IPS DF 6.9 (cell line): ENCODE results near the gene ROBO1.

Source experiments
- DNase-seq: peaks from one replicate; pipeline ENCODE4 v3.0.0-alpha.2; 2013; ENCODE audit warnings: low read depth, low spot score
- H3K27ac ChIP-seq: one replicate; pipeline ENCODE4 v1.5.1; 2013; ENCODE audit warnings: low read length, control low read depth
- H3K27me3 ChIP-seq: 2 replicates; pipeline ENCODE4 v1.6.1; 2013; ENCODE audit warnings: mild to moderate bottlenecking, low read length; ENCODE audit not compliant: control insufficient read depth, insufficient read depth
- H3K36me3 ChIP-seq: 2 replicates; pipeline ENCODE4 v1.6.1; 2013; ENCODE audit warnings: low read length; ENCODE audit not compliant: control insufficient read depth, insufficient read depth
- H3K4me1 ChIP-seq: 2 replicates; pipeline ENCODE4 v1.6.1; 2013; ENCODE audit warnings: low read length; ENCODE audit not compliant: control insufficient read depth, insufficient read depth
- H3K4me3 ChIP-seq: 2 replicates; pipeline ENCODE4 v1.5.1; 2013; ENCODE audit warnings: mild to moderate bottlenecking, low read length
- H3K9me3 ChIP-seq: 2 replicates; pipeline ENCODE4 v1.6.1; 2013; ENCODE audit warnings: low read length, inconsistent platforms; ENCODE audit not compliant: control insufficient read depth, insufficient read depth
- WGBS: extraction: QIAGEN DNeasy Blood & Tissue Kit; methylation state at CpG from one replicate; pipeline ENCODE4 v1.1.7; 2013; ENCODE audit warnings: mixed read lengths, missing lambda C conversion rate; ENCODE audit not compliant: insufficient read length, insufficient coverage; 5-methylcytosine and 5-hydroxymethylcytosine counted together

Gene ROBO1

GRCh38 chr3:78867409-78868372 is 900.1 kb downstream of the ROBO1 start:
- H3K4me3 ChIP-seq = no peak overlapping the region
- H3K4me1 ChIP-seq = peaks cover 1% of the 10 kb centered on the region; the same call in 1 of the 2 replicates
- no peak for DNase-seq
- no CpG with 5 or more reads among the region's 7 CpGs for WGBS
- no peak overlapping the region for H3K27ac ChIP-seq
- no peaks in the 10 kb centered on the region for H3K9me3 ChIP-seq
- H3K27me3 ChIP-seq = no peaks in the 10 kb centered on the region
- H3K36me3 ChIP-seq = no peaks in the 10 kb centered on the region

DNA sequence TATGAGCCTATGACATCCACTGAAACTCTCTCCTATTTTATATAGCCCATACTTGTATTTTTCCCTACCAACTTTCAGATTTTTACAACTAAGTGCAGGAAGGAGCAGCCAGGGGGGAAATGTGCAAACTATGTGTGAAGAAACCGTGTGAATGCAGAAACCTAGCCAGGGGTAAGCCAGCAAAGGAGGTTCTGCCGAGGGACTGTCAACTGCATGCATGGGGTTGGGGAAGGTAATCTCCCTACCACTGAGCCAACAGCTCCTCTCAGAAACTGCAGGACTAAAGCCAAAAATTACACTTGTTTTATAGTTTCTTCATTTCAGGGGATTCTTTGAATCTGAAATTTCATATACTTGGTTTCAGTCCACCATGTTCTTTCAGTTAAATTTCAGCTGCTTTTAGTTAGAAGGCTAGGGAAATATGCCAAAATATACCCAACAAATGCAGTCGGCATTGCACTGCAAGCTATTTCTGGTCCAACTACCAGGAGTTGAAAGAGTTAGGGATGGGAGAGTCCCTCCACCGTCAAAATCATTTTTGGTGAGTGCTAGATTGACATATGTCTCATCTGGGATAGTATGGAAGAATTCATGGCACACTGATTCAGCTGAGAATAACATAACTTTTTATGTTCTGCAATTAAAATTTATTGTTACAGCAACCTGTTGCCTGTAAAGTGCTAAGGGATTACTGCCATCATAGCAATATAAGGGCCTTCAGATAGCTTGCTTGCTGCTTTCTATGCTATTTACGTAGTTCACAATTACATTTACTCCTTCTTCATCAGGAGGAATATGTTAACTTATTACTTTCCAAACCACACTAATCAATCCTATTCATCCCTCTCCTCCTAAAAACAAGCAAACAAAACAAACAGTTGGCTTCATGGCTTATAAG is 904.2 kb downstream of the ROBO1 start:
- H3K27ac ChIP-seq = no peak overlapping the region
- H3K4me1 ChIP-seq = no peaks in the 10 kb centered on the region; the same call in 1 of the 2 replicates
- H3K9me3 ChIP-seq = no peaks in the 10 kb centered on the region
- H3K27me3 ChIP-seq = no peaks in the 10 kb centered on the region
- WGBS = no CpG with 5 or more reads among the region's 5 CpGs
- no peak for DNase-seq
- no peak overlapping the region for H3K4me3 ChIP-seq
- H3K36me3 ChIP-seq = no peaks in the 10 kb centered on the region

DNA sequence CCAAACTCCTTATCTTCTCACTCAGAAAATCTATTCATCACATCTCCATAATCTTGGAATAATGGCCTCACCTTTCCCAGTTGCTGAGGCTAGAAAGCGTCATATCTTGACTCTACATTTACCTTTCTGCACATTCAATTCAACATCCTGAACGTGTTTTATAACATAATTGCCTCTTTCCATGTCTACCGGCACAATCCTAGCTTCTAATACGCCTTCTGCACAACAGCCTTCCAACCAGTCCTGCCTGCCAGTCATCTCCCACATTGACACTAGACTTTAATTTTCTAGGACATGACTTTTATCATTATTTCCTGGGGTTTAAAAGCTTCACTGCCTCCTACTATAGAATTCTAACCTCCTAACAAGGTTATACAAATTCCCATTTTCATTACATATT is 906.6 kb downstream of the ROBO1 start:
- no peaks in the 10 kb centered on the region for H3K36me3 ChIP-seq
- no peaks in the 10 kb centered on the region for H3K4me1 ChIP-seq
- no peak overlapping the region for H3K27ac ChIP-seq
- no CpG with 5 or more reads among the region's 4 CpGs for WGBS
- DNase-seq = no peak
- no peaks in the 10 kb centered on the region for H3K27me3 ChIP-seq
- no peaks in the 10 kb centered on the region for H3K9me3 ChIP-seq
- H3K4me3 ChIP-seq = no peak overlapping the region

- Histone ChIP-seq H3K9me3 (no peaks in the 10 kb centered on the region), H3K4me3 (no peak overlapping the region), H3K36me3 (no peaks in the 10 kb centered on the region), H3K27ac (no peak overlapping the region), H3K27me3 (no peaks in the 10 kb centered on the region), H3K4me1 (no peaks in the 10 kb centered on the region)
- no CpG with 5 or more reads among the region's 4 CpGs for WGBS
- DNase-seq = no peak
Measured at GRCh38 chr3:78860567-78860966, 907.2 kb downstream of the ROBO1 start.

- H3K9me3 ChIP-seq = no peaks in the 10 kb centered on the region
- DNase-seq = no peak
- no peaks in the 10 kb centered on the region for H3K4me1 ChIP-seq
- no peak overlapping the region for H3K4me3 ChIP-seq
- H3K36me3 ChIP-seq = no peaks in the 10 kb centered on the region
- no peak overlapping the region for H3K27ac ChIP-seq
- no CpG with 5 or more reads among the region's 4 CpGs for WGBS
- no peaks in the 10 kb centered on the region for H3K27me3 ChIP-seq
Measured at GRCh38 chr3:78858910-78859309, 908.9 kb downstream of the ROBO1 start.

DNA sequence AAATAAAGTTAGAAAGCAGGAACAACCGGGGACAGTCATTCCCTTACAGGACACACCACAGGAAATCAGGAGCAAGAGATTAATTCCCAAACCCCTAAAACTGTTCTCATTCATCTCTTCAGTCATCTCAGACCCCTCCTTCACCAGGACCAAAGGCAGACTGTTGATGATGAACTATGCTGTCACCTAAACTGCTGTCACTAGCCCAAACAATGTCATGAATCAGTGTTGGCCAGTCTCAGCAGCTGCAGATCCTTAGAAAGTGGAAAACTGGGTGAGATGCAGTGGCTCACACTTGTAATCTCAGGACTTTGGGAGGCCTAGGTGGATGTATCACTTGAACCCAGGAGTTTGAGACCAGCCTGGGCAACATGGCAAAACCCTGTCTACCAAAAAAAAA is 909.6 kb downstream of the ROBO1 start:
- no peak for DNase-seq
- H3K9me3 ChIP-seq = no peaks in the 10 kb centered on the region
- no peak overlapping the region for H3K27ac ChIP-seq
- H3K4me1 ChIP-seq = no peaks in the 10 kb centered on the region
- no peaks in the 10 kb centered on the region for H3K27me3 ChIP-seq
- whole genome bisulfite sequencing = no CpG with 5 or more reads among the region's 1 CpG
- H3K36me3 ChIP-seq = no peaks in the 10 kb centered on the region
- H3K4me3 ChIP-seq = no peak overlapping the region

GRCh38 chr3:78857494-78858111 is 910.2 kb downstream of the ROBO1 start:
- Histone ChIP-seq H3K4me3 (no peak overlapping the region), H3K36me3 (no peaks in the 10 kb centered on the region), H3K27me3 (no peaks in the 10 kb centered on the region), H3K4me1 (no peaks in the 10 kb centered on the region), H3K9me3 (no peaks in the 10 kb centered on the region), H3K27ac (no peak overlapping the region)
- no peak for DNase-seq
- no CpG with 5 or more reads among the region's 6 CpGs for WGBS

DNA sequence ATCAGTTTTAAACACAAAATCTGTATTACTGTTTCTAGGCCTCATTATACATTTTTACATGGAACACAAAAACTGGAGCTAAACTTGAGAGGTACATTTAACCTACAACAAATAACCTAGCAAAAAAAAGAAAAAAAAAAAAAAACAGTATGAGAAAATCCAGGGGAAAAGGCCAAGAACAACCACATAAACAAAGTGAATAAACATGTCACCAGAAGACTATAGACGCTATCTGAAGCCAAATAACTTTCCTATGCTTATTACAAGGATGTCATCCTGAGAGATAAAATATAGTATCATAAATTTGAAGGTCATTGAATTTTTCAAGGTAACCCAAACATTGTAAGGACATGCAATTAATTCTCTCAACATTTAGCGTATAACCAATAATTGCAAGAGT is 911.6 kb downstream of the ROBO1 start:
- no CpG with 5 or more reads among the region's 2 CpGs for WGBS

DNA sequence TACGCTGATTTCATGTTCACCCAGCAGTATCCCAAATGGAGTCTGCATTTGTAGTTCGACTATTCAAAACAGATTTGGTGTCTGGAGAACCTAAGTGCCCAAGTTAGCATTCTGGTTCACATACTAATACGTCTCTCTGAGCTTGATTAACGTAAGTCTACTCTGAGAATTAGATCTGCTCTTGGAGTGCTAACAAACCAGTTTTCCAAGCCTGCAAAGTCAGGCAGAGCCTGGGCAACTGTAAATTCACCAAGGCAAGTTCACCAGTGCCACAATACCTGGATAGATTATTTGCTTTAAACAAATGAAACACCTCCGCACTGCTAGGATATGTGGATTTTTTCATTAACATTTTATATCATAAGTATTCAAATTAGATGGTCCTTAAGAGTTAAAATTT is 912.6 kb downstream of the ROBO1 start:
- Histone ChIP-seq H3K36me3 (no peaks in the 10 kb centered on the region), H3K4me1 (no peaks in the 10 kb centered on the region), H3K4me3 (no peak overlapping the region), H3K27me3 (no peaks in the 10 kb centered on the region), H3K9me3 (no peaks in the 10 kb centered on the region), H3K27ac (no peak overlapping the region)
- no peak for DNase-seq
- no CpG with 5 or more reads among the region's 5 CpGs for WGBS

More for the DNA sequence above, 911.6 kb downstream of the ROBO1 start:
- Histone ChIP-seq H3K4me1 (no peaks in the 10 kb centered on the region), H3K4me3 (no peak overlapping the region), H3K27ac (no peak overlapping the region), H3K36me3 (no peaks in the 10 kb centered on the region), H3K9me3 (no peaks in the 10 kb centered on the region), H3K27me3 (no peaks in the 10 kb centered on the region)
- no peak for DNase-seq
